ENCODE data around the gene ZNF180. TPM values are rescaled to one million over a fixed set of nuclear protein-coding genes. Genes with fewer than 3 reads are reported as not detected.
A peak's percentile ranks its signal among the peaks of the same experiment; 100 is the strongest.
"Not testable (repeated sequence)": the region's sequence is repeated elsewhere in the genome, so short reads cannot be mapped to it uniquely, and the experiment has no call there.

ZNF180 gene
- total RNA-seq, 2 donors from 2014 or later = 9.6 to 16.1 TPM

DNA sequence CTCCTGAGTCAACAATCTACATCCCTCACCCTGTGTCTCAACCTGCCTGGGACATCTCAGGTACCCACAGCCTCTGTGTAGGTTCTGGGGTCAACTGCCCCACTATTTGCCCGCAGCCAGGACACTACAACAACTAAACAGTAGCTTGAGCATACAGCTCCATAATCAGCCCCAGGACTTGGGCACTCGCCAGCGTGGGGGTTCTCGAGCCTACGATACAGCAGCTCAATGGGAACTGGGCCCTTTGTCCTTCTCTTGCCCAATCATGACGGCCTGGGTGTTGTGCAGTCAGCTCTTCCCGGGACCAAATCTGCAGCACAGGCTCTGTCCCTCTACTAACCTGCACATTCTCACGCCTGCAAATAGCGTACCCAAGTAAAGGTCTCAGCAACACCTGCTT is 1.3 kb downstream of the ZNF180 start:
- Histone ChIP-seq H3K4me3 (peak overlapping the region; percentile 90), H3K4me1 (ENCODE audit: control insufficient read depth in 1 of 2, low read depth in 2 of 2) (peaks cover 11 to 17% of the 10 kb centered on the region in 2 donors), H3K27me3 (replicated peaks; ENCODE audit: insufficient read depth) (no peaks in the 10 kb centered on the region), H3K36me3 (peaks cover 32% of the 10 kb centered on the region), H3K27ac (no peak overlapping the region), H3K9me3 (peaks cover 33% of the 10 kb centered on the region)
- ATAC-seq (ENCODE audit: insufficient number of reproducible peaks, low FRiP score, low read depth) (no peak), DNase-seq (ENCODE audit: low spot score) (no peak)
- TF ChIP-seq, protein P1, sequence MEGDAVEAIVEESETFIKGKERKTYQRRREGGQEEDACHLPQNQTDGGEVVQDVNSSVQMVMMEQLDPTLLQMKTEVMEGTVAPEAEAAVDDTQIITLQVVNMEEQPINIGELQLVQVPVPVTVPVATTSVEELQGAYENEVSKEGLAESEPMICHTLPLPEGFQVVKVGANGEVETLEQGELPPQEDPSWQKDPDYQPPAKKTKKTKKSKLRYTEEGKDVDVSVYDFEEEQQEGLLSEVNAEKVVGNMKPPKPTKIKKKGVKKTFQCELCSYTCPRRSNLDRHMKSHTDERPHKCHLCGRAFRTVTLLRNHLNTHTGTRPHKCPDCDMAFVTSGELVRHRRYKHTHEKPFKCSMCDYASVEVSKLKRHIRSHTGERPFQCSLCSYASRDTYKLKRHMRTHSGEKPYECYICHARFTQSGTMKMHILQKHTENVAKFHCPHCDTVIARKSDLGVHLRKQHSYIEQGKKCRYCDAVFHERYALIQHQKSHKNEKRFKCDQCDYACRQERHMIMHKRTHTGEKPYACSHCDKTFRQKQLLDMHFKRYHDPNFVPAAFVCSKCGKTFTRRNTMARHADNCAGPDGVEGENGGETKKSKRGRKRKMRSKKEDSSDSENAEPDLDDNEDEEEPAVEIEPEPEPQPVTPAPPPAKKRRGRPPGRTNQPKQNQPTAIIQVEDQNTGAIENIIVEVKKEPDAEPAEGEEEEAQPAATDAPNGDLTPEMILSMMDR (IDR thresholded peaks at IDR 0.05) = no peak

DNA sequence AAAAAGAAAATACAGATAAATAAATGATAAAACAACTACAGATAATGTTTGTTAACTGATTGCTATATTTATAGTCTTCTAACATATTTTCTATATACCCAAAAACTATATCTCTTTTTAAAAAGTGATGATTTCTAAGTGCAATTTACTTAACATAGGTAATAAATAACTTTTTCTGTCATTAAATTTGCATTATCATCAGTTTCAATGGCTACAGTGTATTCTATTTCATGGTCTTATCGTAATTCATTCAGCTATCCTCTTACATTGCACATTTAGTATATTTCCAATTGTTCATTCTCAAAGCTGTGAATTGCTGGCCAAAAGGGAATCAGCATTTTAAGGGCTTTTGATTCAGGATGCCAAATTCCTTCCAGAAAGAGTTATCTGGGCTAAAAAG is 3.6 kb downstream of the ZNF180 start:
- H3K4me3 ChIP-seq = no peak overlapping the region
- DNase-seq (ENCODE audit: low spot score) (no peak), ATAC-seq (ENCODE audit: insufficient number of reproducible peaks, low FRiP score, low read depth) (no peak)
- H3K27me3 ChIP-seq (replicated peaks; ENCODE audit: insufficient read depth) = no peaks in the 10 kb centered on the region
- no peak overlapping the region for H3K27ac ChIP-seq
- H3K9me3 ChIP-seq = peaks cover 56% of the 10 kb centered on the region
- TF ChIP-seq, protein P1 (IDR thresholded peaks at IDR 0.05) = no peak
- peaks cover 55% of the 10 kb centered on the region for H3K36me3 ChIP-seq
- peaks cover 11 to 17% of the 10 kb centered on the region in 2 donors for H3K4me1 ChIP-seq (ENCODE audit: control insufficient read depth in 1 of 2, low read depth in 2 of 2)

DNA sequence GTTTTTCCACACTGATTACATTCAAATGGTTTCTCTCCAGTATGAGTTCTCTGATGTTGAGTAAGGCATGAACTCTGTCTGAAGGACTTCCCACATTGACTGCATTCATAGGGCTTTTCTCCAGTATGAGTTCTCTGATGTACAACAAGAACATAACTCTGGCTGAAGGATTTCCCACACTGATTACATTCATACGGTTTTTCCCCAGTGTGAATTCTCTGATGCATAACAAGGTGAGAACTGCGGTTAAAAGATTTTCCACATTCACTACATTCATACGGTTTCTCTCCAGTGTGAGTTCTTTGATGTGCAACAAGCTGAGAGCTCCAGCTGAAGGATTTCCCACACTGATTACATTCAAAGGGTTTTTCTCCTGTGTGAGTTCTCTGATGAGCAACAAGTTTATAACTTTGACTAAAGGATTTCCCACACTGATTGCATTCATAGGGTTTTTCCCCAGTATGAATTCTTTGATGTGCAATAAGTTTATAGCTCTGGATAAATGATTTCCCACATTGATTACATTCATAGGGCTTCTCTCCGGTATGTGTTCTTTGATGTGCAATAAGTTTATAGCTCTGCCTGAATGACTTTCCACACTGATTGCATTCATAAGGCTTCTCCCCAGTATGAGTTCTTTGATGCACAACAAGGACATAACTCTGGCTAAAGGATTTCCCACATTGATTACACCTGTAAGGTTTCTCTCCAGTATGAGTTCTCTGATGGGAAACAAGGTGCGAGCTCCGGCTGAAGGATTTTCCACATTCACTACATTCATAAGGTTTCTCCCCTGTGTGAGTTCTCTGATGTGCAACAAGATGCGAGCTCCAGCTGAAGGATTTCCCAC is 23.5 kb downstream of the ZNF180 start:
- TF ChIP-seq, protein P1 (IDR thresholded peaks at IDR 0.05) = no peak
- no peak for ATAC-seq (ENCODE audit: insufficient number of reproducible peaks, low FRiP score, low read depth)
- Histone ChIP-seq H3K4me1 (ENCODE audit: control insufficient read depth in 1 of 2, low read depth in 2 of 2) (no peaks in the 10 kb centered on the region), H3K27ac (no peak overlapping the region), H3K9me3 (peaks cover 97% of the 10 kb centered on the region), H3K36me3 (peaks cover 50% of the 10 kb centered on the region), H3K27me3 (replicated peaks; ENCODE audit: insufficient read depth) (no peaks in the 10 kb centered on the region), H3K4me3 (no peak overlapping the region)
- no peak for DNase-seq (ENCODE audit: low spot score)

DNA sequence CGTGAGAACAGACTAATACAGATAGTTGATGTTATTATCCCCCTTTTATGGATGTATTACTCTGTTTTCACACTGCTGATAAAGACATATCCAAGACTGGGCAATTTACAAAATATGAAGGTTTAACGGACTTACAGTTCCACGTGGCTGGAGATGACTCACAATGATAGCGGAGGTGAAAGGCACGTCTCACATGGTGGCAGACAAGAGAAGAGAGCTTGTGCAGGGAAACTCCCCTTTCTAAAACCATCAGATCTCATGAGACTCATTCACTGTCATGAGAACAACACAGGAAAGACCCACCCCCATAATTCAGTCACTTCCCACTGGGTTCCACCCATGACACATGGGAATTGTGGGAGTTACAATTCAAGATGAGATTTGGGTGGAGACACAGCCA is 31.6 kb downstream of the ZNF180 start:
- not testable (repeated sequence) for H3K27me3 ChIP-seq (replicated peaks; ENCODE audit: insufficient read depth); DNase-seq (ENCODE audit: low spot score)
- peaks cover 74% of the 10 kb centered on the region for H3K9me3 ChIP-seq

DNA sequence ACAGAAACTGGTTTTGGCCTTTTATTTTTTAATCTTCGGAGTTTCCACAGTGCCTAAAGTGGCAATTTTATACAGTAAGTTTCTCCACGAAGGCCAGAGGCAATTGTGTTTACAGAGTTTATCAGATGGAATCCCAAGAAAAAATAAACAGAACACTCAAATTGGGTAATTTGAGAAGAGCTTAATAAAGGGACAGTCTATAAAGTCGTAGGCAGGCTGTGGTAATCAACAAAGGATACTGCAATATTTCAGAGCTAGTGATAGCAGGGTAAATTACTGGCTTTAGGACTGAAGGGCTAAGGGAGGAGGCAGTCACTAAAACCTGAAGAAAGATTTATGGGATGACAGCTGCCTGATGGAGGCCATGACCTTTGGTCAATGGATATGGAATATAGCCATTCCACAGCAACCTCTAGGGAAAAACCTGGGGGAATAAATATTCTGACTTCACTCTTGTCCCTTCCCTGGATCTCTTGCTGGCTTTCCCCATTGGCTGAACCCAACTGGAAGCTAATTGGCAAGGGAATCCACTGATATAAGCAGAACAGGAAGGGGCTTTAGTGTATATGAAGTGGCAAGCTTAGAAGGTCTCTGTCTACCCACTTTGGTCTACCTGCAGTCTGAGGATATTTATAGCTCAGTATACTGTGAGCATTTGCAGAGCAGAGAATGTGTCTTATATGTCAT is 37.6 kb downstream of the ZNF180 start:
- DNase-seq (ENCODE audit: low spot score); ATAC-seq (ENCODE audit: insufficient number of reproducible peaks, low FRiP score, low read depth); H3K27ac ChIP-seq; H3K27me3 ChIP-seq (replicated peaks; ENCODE audit: insufficient read depth); H3K4me1 ChIP-seq (ENCODE audit: control insufficient read depth in 1 of 2, low read depth in 2 of 2); H3K4me3 ChIP-seq; H3K36me3 ChIP-seq: not testable (repeated sequence)
- peaks cover 31% of the 10 kb centered on the region for H3K9me3 ChIP-seq

More for the DNA sequence above, 31.6 kb downstream of the ZNF180 start:
- not testable (repeated sequence) for ATAC-seq (ENCODE audit: insufficient number of reproducible peaks, low FRiP score, low read depth); H3K4me3 ChIP-seq; H3K36me3 ChIP-seq; H3K27ac ChIP-seq; H3K4me1 ChIP-seq (ENCODE audit: control insufficient read depth in 1 of 2, low read depth in 2 of 2)

DNA sequence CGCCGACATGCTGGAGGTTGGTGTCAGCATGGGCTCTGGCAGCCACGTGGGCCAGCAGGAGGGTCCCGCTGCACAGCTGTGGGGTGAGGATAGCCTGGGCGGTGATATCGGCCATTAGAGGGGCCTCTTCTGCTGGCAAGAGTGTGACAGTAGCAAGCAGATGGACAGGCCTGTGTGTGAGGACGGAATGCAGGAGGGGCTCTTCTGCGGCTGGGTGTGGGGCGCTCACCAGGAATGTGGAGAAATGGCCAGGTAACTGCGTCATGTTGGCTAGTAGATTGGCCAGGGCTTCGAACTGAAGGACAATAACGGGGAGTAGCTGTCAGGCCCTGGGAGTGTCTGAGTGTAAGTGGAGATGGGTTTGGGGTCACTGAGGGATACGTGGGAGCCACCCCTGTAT is 44.3 kb downstream of the ZNF180 start:
- peaks cover 23% of the 10 kb centered on the region for H3K9me3 ChIP-seq
- DNase-seq (ENCODE audit: low spot score); H3K4me1 ChIP-seq (ENCODE audit: control insufficient read depth in 1 of 2, low read depth in 2 of 2); H3K27ac ChIP-seq; H3K27me3 ChIP-seq (replicated peaks; ENCODE audit: insufficient read depth); H3K4me3 ChIP-seq; H3K36me3 ChIP-seq; ATAC-seq (ENCODE audit: insufficient number of reproducible peaks, low FRiP score, low read depth): not testable (repeated sequence)

All from thoracic aorta (tissue), 2 donors.